ENCODE data around the gene ACP7.

DNA sequence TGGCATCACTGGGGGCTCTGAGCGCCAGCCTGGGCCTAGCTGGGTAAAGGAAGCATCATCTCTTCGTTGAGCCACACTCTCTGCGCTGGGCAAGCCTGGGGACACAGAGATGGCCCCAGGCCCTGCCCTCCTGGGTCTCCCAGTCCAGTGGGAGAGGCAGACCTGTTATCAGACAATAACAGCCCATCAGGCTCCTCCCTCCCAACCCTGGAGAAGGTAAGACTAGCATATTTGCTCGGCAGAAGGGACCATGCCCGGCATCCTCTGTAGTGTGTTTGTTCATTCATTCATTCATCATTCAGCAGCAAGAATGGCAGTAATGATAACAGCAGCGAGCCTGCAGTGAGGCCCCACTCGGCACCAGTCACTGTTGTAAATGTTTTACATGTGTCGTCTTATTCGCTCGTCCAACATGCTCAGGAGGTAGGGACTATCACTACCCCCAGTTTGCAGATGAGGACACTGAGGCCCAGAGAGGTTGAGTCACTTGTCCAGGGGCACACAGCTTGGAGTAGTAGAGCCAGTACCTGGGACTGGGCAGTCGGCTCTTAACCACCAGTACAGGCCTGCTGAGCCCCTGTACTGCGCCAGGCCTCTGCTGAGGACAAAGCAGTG, 74.6 kb downstream of the ACP7 start:
- TF ChIP-seq CTCF (IDR thresholded peaks at IDR 0.05) (no peak), POLR2A (IDR thresholded peaks at IDR 0.05) (no peak)

Data from adrenal gland (tissue), 5 donors.